Left lung (tissue), 10 donors: ENCODE results near the gene DOK7. TPM values are rescaled to one million over a fixed set of nuclear protein-coding genes. Genes with fewer than 3 reads are reported as not detected.

ENCODE experiments used
- ATAC-seq: fragments of 200-7000 bp; cut with Tn5 transposase; one replicate; pipeline ENCODE4 v1.9.1; 2020; ENCODE audit warnings: moderate library complexity
- DNase-seq, 4 donors: peaks; one replicate each; pipeline ENCODE4 v3.0.0-alpha.2; 2013 to 2020
- H3K27ac ChIP-seq, 2 donors: fragments of 200-600 bp; sonication (generic) in 1 of 2; one replicate each; pipeline versions ENCODE4 v1.5.0 to v1.8.0; 2020 to 2021
- H3K27me3 ChIP-seq, 2 donors: fragments of 200-600 bp; sonication (generic) in 1 of 2; one replicate each; pipeline versions ENCODE4 v1.5.0 to v1.8.0; 2020 to 2021
- H3K36me3 ChIP-seq, 2 donors: fragments of 200-600 bp; sonication (generic) in 1 of 2; one replicate each; pipeline versions ENCODE4 v1.5.0 to v1.8.0; 2020 to 2021
- H3K4me1 ChIP-seq, 2 donors: fragments of 200-600 bp; one replicate each; pipeline ENCODE4 v1.8.0; 2021
- H3K4me3 ChIP-seq, 2 donors: fragments of 200-600 bp; sonication (generic) in 1 of 2; one replicate each; pipeline versions ENCODE4 v1.5.0 to v1.8.0; 2020 to 2021; ENCODE audit warnings: mild to moderate bottlenecking in 1 of 2
- H3K9me3 ChIP-seq, 2 donors: fragments of 200-600 bp; sonication (generic) in 1 of 2; one replicate each; pipeline versions ENCODE4 v1.5.0 to v1.8.0; 2020 to 2021
- CTCF ChIP-seq, 2 donors: fragments of 200-600 bp; sonication (generic) in 1 of 2; IDR thresholded peaks; one replicate each; pipeline versions ENCODE4 v1.5.0 to v1.8.0; 2021; ENCODE audit warnings: antibody characterized with exemption in 2 of 2
- intact Hi-C, 2 donors: fragments of 100-400 bp; cut with DNase I; formaldehyde crosslinking; loops; one replicate each; pipeline versions ENCODE4 v1.11.2 to v1.14.2; 2022
- polyA plus RNA-seq, 6 donors: library from polyadenylated mRNA; unstranded; fragments of 120-200 nt; gene quantifications; one replicate each; pipeline ENCODE4 v1.2.1, GENCODE V29; 2013; ENCODE audit not compliant: insufficient read length in 6 of 6
- total RNA-seq, 2 donors: library from RNA; stranded (reverse); fragmentation: NEBNext Ultra II Directional; extraction: Animal tissue kit (Norgen Biotek cat#: 25700); gene quantifications; one replicate each; pipeline ENCODE4 v1.2.1, GENCODE V29; 2021
- donor health status: DM: no; HTN: yes; CAD: no.
- donor health status: DM: no; HTN: no; CAD: no.

DOK7 gene
- total and polyA plus RNA-seq, 8 donors = 0.28 to 6.3 (median 1.2) TPM

DNA sequence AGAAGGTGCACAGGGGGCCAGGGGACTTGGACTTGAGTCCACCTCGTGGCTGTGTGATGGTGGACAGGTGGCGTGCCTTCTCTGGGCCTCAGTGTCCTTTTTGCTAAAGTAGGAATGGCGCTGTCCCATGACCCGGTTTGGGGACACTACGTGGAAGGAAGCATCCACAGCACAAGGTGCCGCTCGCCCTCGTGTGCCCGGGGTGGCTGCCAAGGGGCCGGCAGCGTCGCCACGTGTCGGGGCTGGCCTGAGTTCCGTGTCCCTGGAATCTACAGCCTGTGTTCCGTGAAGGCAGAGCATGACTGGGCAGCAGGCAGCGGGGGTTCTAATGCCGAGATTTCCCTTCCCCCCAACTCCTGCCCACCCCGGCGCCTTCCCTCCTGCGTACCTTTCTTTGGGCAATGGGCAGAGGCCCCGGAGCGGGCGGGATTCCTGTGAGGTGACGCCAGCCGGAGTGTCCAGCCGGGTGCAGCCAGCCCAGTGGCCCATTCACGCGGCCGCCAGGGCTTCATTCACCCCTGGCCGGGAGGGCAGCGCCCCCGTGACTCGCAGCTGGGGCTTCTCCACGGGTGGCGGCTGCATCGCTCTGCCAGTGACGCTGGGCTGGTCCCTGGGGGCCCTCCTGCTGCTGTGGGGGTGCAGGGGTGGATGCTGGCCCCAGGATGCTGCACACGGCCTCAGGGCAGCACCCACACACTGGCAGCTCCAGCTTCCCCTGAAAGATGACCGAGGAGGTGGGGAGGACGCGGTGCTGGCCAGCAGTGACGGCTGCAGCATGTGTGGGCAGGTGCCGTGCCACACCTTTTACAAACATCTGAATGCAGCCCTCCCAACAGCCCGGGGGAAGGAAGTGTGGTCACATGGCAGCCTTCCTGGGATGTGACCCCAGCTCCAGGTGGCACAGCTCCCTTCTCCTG lies 21.2 kb downstream of the DOK7 start:
- no peak for TF ChIP-seq CTCF (IDR thresholded peaks at IDR 0.05)
- peaks cover 0 to 13% of the 10 kb centered on the region in 2 donors for H3K4me1 ChIP-seq
- no peaks in the 10 kb centered on the region for H3K36me3 ChIP-seq
- peaks cover 6 to 95% of the 10 kb centered on the region in 2 donors for H3K27me3 ChIP-seq
- H3K27ac ChIP-seq = no peak overlapping the region
- intact Hi-C loops = no loop called here
- DNase-seq = peak in 2 of 4 donors; percentile 59 to 83
- no peak overlapping the region for H3K4me3 ChIP-seq
- peak; percentile 61 for ATAC-seq
- no peaks in the 10 kb centered on the region for H3K9me3 ChIP-seq

GRCh38 chr4:3485011-3485791 lies 22.1 kb downstream of the DOK7 start:
- peaks cover 6 to 95% of the 10 kb centered on the region in 2 donors for H3K27me3 ChIP-seq
- ATAC-seq (peak; percentile 31), DNase-seq (no peak)
- intact Hi-C loops = no loop called here
- no peaks in the 10 kb centered on the region for H3K9me3 ChIP-seq
- H3K4me3 ChIP-seq = no peak overlapping the region
- TF ChIP-seq CTCF (IDR thresholded peaks at IDR 0.05) = no peak
- H3K4me1 ChIP-seq = peaks cover 0 to 13% of the 10 kb centered on the region in 2 donors
- no peaks in the 10 kb centered on the region for H3K36me3 ChIP-seq
- no peak overlapping the region for H3K27ac ChIP-seq

DNA sequence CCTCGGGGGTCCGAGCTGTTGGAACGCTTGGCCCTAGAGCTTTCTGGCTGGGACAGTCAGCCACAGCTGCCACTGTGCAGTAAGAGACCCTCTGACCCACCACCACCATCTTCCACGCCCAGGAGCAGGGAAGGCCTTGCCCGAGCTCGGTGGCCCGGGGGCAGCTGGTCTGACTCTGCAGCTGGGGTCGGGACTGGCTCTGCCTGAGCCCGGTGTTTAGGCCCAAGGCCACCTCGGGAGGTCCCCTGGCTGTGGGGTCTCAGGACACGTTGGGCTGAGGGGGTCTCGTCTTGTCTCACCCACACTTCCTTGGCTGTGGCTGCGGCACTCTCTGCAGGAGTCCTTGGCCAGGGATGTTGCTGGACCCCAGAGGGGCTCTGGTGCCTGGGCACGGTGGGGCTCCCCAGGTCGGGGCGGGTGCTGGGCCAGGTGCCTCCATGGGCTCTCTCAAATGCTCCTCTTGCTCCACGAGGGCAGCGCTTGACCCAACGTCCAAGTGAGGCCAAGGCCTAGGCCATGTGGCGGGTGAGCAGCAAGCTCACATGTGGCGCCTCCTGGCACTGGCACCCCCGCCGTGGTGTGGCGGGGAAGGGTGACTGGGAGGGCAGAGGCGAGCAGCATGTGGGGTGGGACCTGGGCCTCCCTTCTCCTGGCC lies 22.9 kb downstream of the DOK7 start:
- H3K9me3 ChIP-seq = no peaks in the 10 kb centered on the region
- H3K36me3 ChIP-seq = no peaks in the 10 kb centered on the region
- intact Hi-C loops = no loop called here
- no peak for TF ChIP-seq CTCF (IDR thresholded peaks at IDR 0.05)
- ATAC-seq = no peak
- peaks cover 6 to 88% of the 10 kb centered on the region in 2 donors for H3K27me3 ChIP-seq
- H3K4me3 ChIP-seq = no peak overlapping the region
- peaks cover 0 to 13% of the 10 kb centered on the region in 2 donors for H3K4me1 ChIP-seq
- no peak overlapping the region for H3K27ac ChIP-seq
- no peak for DNase-seq

GRCh38 chr4:3486541-3487540 lies 23.7 kb downstream of the DOK7 start:
- no peak for TF ChIP-seq CTCF (IDR thresholded peaks at IDR 0.05)
- Histone ChIP-seq H3K9me3 (no peaks in the 10 kb centered on the region), H3K36me3 (no peaks in the 10 kb centered on the region), H3K27me3 (peaks cover 6 to 88% of the 10 kb centered on the region in 2 donors), H3K4me3 (no peak overlapping the region), H3K27ac (no peak overlapping the region), H3K4me1 (peaks cover 0 to 13% of the 10 kb centered on the region in 2 donors)
- intact Hi-C loops = no loop called here
- DNase-seq (no peak), ATAC-seq (no peak)
